GM18951 (cell line): ENCODE measurements around the gene PGM2.

Experiments
- POLR2A ChIP-seq: IDR thresholded peaks from 4 replicates; pipeline ENCODE4 v1.6.1; 2011; ENCODE audit warnings: mild to moderate bottlenecking; ENCODE audit not compliant: insufficient read length, insufficient read depth; ENCODE audit errors: extremely low read depth
- in situ Hi-C: fragments of 300-500 bp; cut with MboI; formaldehyde crosslinking; loops from one replicate; pipeline ENCODE4 v1.12.0; 2022; ENCODE audit warnings: low sequenced_read_pairs, mixed read lengths, inconsistent platforms; ENCODE audit not compliant: unreplicated experiment

Gene PGM2

GRCh38 chr4:37910091-37910486 lies 83.6 kb downstream of the PGM2 start:
- TF ChIP-seq POLR2A = no peak
- in situ Hi-C loops = no loop called here
